Endodermal cell (in vitro differentiated cells): Measurements from ENCODE around the gene TRPM3. TPM values are rescaled to one million over a fixed set of nuclear protein-coding genes. Genes with fewer than 3 reads are reported as not detected.

Source experiments
- DNase-seq: peaks from one replicate; pipeline ENCODE4 v3.0.0-alpha.2; 2017
- H3K27ac ChIP-seq: 2 replicates; pipeline ENCODE4 v1.5.1; 2013; ENCODE audit warnings: mild to moderate bottlenecking, low read depth, low read length, moderate library complexity
- H3K27me3 ChIP-seq: 2 replicates; pipeline ENCODE4 v1.6.1; 2013; ENCODE audit warnings: mild to moderate bottlenecking, low read length, moderate library complexity; ENCODE audit not compliant: insufficient read depth, control insufficient read depth, poor library complexity, severe bottlenecking
- H3K36me3 ChIP-seq: 2 replicates; pipeline ENCODE4 v1.7.0; 2013; ENCODE audit warnings: mild to moderate bottlenecking, low read length, moderate library complexity; ENCODE audit not compliant: control insufficient read depth, insufficient read depth
- H3K4me1 ChIP-seq: one replicate; pipeline ENCODE4 v1.7.0; 2013; ENCODE audit warnings: low read length; ENCODE audit not compliant: control insufficient read depth, insufficient read depth
- H3K4me3 ChIP-seq: 2 replicates; pipeline ENCODE4 v1.5.1; 2013; ENCODE audit warnings: mild to moderate bottlenecking, low read length, moderate library complexity
- H3K9ac ChIP-seq: 2 replicates; pipeline ENCODE4 v1.6.1; 2013; ENCODE audit warnings: mild to moderate bottlenecking, low read length, moderate library complexity; ENCODE audit not compliant: poor library complexity, severe bottlenecking; ENCODE audit errors: extremely low read depth
- H3K9me3 ChIP-seq: 2 replicates; pipeline ENCODE4 v1.6.1; 2013; ENCODE audit warnings: mild to moderate bottlenecking, low read length, moderate library complexity; ENCODE audit not compliant: control insufficient read depth
- H3K27ac Mint-ChIP-seq: 2 replicates; pipeline ENCODE4 v1.8.0; 2020; ENCODE audit warnings: mixed read lengths
- H3K27me3 Mint-ChIP-seq: 2 replicates; pipeline ENCODE4 v1.8.0; 2021; ENCODE audit warnings: mild to moderate bottlenecking, mixed read lengths; ENCODE audit not compliant: insufficient read depth
- H3K36me3 Mint-ChIP-seq: 2 replicates; pipeline ENCODE4 v1.8.0; 2020; ENCODE audit warnings: low read depth, mixed read lengths
- H3K4me1 Mint-ChIP-seq: 2 replicates; pipeline ENCODE4 v1.8.0; 2020; ENCODE audit warnings: mixed read lengths
- H3K4me3 Mint-ChIP-seq: 2 replicates; pipeline ENCODE4 v1.8.0; 2020; ENCODE audit warnings: mild to moderate bottlenecking, moderate library complexity, mixed read lengths
- H3K9me3 Mint-ChIP-seq: 2 replicates; pipeline ENCODE4 v1.8.0; 2020; ENCODE audit warnings: mild to moderate bottlenecking, mixed read lengths
- CTCF ChIP-seq: fragments of 200-600 bp; sonication (generic); conservative IDR thresholded peaks from 2 replicates; pipeline ENCODE4 v1.5.0; 2021; ENCODE audit warnings: antibody characterized with exemption, mild to moderate bottlenecking
- WGBS, 2 experiments: methylation state at CpG; one replicate each; pipeline versions ENCODE4 v1.1.5 to v1.1.7; 2013; ENCODE audit warnings: missing lambda C conversion rate in 2 of 2, mixed read lengths in 1 of 2; ENCODE audit not compliant: insufficient coverage in 1 of 2, insufficient read length in 1 of 2; 5-methylcytosine and 5-hydroxymethylcytosine counted together
- total RNA-seq, 2 donors: library from RNA; stranded (reverse); fragmentation: NEBNext Ultra II Directional in 1 of 2; extraction: Animal tissue kit (Norgen Biotek cat#: 25700) in 1 of 2; gene quantifications; 2 replicates in 1 of 2; 3 replicates in 1 of 2; pipeline ENCODE4 v1.2.1, GENCODE V29; 2021

Gene TRPM3
- total RNA-seq, 2 donors from 2014 or later: 1.8 to 2.5 TPM

- Histone ChIP-seq H3K27ac (no peak overlapping the region), H3K36me3 (no peaks in the 10 kb centered on the region), H3K9me3 (no peaks in the 10 kb centered on the region), H3K4me3 (no peak overlapping the region), H3K4me1 (no peaks in the 10 kb centered on the region), H3K27me3 (no peaks in the 10 kb centered on the region), H3K9ac (no peak overlapping the region)
- no peak overlapping the region for H3K27ac Mint-ChIP-seq
- no peak overlapping the region for H3K4me3 Mint-ChIP-seq
- no peak for TF ChIP-seq CTCF
- H3K27me3 Mint-ChIP-seq: peaks cover 2% of the 10 kb centered on the region
- WGBS, 2 experiments: 91 to 100% methylated on average over 8 to 9 of the region's 9 CpGs
- no peaks in the 10 kb centered on the region for H3K9me3 Mint-ChIP-seq
- no peaks in the 10 kb centered on the region for H3K36me3 Mint-ChIP-seq
- no peaks in the 10 kb centered on the region for H3K4me1 Mint-ChIP-seq
- no peak for DNase-seq
Measured at GRCh38 chr9:70493029-70493428, 628.4 kb downstream of the TRPM3 start.

- Histone ChIP-seq H3K27ac (no peak overlapping the region), H3K27me3 (no peaks in the 10 kb centered on the region), H3K4me3 (no peak overlapping the region), H3K9me3 (no peaks in the 10 kb centered on the region), H3K36me3 (no peaks in the 10 kb centered on the region), H3K4me1 (no peaks in the 10 kb centered on the region), H3K9ac (no peak overlapping the region)
- TF ChIP-seq CTCF: no peak
- WGBS, 2 experiments: 84 to 86% methylated on average over 2 of the region's 2 CpGs
- Mint-ChIP-seq H3K4me3 (no peak overlapping the region), H3K9me3 (no peaks in the 10 kb centered on the region), H3K27me3 (peaks cover 2% of the 10 kb centered on the region), H3K36me3 (no peaks in the 10 kb centered on the region), H3K4me1 (no peaks in the 10 kb centered on the region), H3K27ac (no peak overlapping the region)
- DNase-seq: no peak
Measured at GRCh38 chr9:70492319-70492777, 629.1 kb downstream of the TRPM3 start.

- no peak overlapping the region for H3K27ac ChIP-seq
- Mint-ChIP-seq H3K4me3 (no peak overlapping the region), H3K36me3 (no peaks in the 10 kb centered on the region), H3K9me3 (no peaks in the 10 kb centered on the region), H3K27me3 (peaks cover 2% of the 10 kb centered on the region), H3K27ac (no peak overlapping the region), H3K4me1 (no peaks in the 10 kb centered on the region)
- H3K4me1 ChIP-seq: no peaks in the 10 kb centered on the region
- TF ChIP-seq CTCF: no peak
- no peak for DNase-seq
- H3K9ac ChIP-seq: no peak overlapping the region
- no peaks in the 10 kb centered on the region for H3K9me3 ChIP-seq
- no peak overlapping the region for H3K4me3 ChIP-seq
- 93 to 94% methylated on average over 7 to 8 of the region's 8 CpGs for WGBS, 2 experiments
- H3K27me3 ChIP-seq: no peaks in the 10 kb centered on the region
- H3K36me3 ChIP-seq: no peaks in the 10 kb centered on the region
Measured at GRCh38 chr9:70491426-70492318, 629.7 kb downstream of the TRPM3 start.
